Neural crest cell (in vitro differentiated cells): ENCODE measurements around the gene ADD3. TPM values are rescaled to one million over a fixed set of nuclear protein-coding genes. Genes with fewer than 3 reads are reported as not detected.

Source experiments
- DNase-seq: peaks from one replicate; pipeline ENCODE4 v3.0.0; 2021; ENCODE audit warnings: low read depth, mixed read lengths, low spot score
- H3K27ac Mint-ChIP-seq: one replicate; pipeline ENCODE4 v1.8.0; 2021; ENCODE audit warnings: mild to moderate bottlenecking, mixed read lengths; ENCODE audit not compliant: unreplicated experiment
- H3K27me3 Mint-ChIP-seq: 2 replicates; pipeline ENCODE4 v1.8.0; 2021; ENCODE audit warnings: low read depth, mild to moderate bottlenecking, mixed read lengths
- H3K36me3 Mint-ChIP-seq: 2 replicates; pipeline ENCODE4 v1.8.0; 2021; ENCODE audit warnings: low read depth, mild to moderate bottlenecking, mixed read lengths
- H3K4me1 Mint-ChIP-seq: 2 replicates; pipeline ENCODE4 v1.8.0; 2021; ENCODE audit warnings: mixed read lengths
- H3K4me3 Mint-ChIP-seq: one replicate; pipeline ENCODE4 v1.8.0; 2021; ENCODE audit warnings: mild to moderate bottlenecking, mixed read lengths
- H3K9me3 Mint-ChIP-seq: 2 replicates; pipeline ENCODE4 v1.8.0; 2021; ENCODE audit warnings: mixed read lengths
- total RNA-seq: library from RNA; stranded (reverse); gene quantifications from 2 replicates; pipeline ENCODE4 v1.2.1, GENCODE V29; 2021
- TF ChIP-seq, protein P1 (sequence below): fragments of 200-600 bp; sonication (generic); conservative IDR thresholded peaks from 2 replicates; pipeline ENCODE4 v1.5.0; 2021; ENCODE audit warnings: antibody characterized with exemption, mild to moderate bottlenecking

Gene ADD3
- total RNA-seq, 1 donor from 2014 or later = 50.2 TPM

DNA sequence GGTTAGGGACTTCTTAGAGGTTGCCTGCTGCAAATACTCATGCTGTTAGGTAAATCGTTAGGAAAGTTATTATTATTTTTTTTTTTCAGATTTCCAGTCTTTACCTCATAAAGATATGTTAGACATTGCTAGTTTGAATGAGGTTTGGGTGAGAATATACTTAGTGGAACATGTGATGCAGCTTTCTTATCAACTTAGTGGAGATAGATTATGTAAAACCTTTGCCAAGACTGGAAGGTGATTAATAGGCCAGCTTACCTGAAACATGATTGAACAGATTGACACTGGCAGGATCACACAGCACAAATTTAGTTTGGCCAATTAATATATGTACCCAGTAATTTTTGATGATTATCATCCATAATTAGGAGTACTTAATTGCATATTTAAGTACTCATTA is 32.3 kb downstream of the ADD3 start:
- TF ChIP-seq, protein P1, sequence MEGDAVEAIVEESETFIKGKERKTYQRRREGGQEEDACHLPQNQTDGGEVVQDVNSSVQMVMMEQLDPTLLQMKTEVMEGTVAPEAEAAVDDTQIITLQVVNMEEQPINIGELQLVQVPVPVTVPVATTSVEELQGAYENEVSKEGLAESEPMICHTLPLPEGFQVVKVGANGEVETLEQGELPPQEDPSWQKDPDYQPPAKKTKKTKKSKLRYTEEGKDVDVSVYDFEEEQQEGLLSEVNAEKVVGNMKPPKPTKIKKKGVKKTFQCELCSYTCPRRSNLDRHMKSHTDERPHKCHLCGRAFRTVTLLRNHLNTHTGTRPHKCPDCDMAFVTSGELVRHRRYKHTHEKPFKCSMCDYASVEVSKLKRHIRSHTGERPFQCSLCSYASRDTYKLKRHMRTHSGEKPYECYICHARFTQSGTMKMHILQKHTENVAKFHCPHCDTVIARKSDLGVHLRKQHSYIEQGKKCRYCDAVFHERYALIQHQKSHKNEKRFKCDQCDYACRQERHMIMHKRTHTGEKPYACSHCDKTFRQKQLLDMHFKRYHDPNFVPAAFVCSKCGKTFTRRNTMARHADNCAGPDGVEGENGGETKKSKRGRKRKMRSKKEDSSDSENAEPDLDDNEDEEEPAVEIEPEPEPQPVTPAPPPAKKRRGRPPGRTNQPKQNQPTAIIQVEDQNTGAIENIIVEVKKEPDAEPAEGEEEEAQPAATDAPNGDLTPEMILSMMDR = no peak
- DNase-seq = no peak
- peaks cover 3% of the 10 kb centered on the region for H3K4me1 Mint-ChIP-seq
- H3K27me3 Mint-ChIP-seq = no peaks in the 10 kb centered on the region
- H3K36me3 Mint-ChIP-seq = peaks cover 2% of the 10 kb centered on the region
- no peak overlapping the region for H3K4me3 Mint-ChIP-seq
- H3K27ac Mint-ChIP-seq = no peak overlapping the region
- H3K9me3 Mint-ChIP-seq = peaks cover 3% of the 10 kb centered on the region

DNA sequence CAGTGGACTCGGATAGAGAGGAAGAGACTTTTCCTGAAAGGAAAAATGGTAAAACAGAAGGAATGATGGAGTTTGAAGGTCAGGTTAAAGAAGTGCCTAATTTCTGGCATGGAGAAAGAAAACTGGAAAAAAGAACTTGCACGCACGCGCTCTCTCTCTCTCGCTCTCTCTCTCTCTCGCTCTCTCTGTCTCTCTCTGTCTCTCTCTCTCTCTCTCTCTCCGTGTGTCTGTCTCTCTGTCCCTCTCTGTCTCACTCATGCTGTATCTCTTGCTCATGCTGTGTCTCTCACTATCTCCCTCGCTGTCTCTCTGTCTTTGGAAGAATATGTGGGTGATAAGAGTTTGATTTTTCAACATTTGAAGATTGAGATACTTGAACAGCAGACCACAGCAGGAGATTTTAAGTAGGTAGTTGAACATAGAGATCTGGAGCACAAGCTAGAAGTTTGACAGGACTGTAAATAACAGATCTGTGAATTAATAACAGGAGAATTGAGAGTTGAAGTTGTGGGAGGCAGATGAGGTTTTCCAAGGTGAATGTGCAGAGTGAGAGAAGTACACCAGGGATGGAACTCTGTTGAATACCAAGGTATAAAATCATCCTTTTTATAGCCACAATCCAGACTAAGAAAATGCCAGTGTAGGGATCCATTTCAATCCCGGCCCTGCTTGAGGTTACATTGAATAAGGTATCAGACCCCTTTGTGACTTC is 33.1 kb downstream of the ADD3 start:
- peaks cover 3% of the 10 kb centered on the region for H3K4me1 Mint-ChIP-seq
- DNase-seq = no peak
- no peak overlapping the region for H3K27ac Mint-ChIP-seq
- no peaks in the 10 kb centered on the region for H3K27me3 Mint-ChIP-seq
- H3K36me3 Mint-ChIP-seq = peaks cover 2% of the 10 kb centered on the region
- no peak overlapping the region for H3K4me3 Mint-ChIP-seq
- peaks cover 3% of the 10 kb centered on the region for H3K9me3 Mint-ChIP-seq
- TF ChIP-seq, protein P1 = no peak

DNA sequence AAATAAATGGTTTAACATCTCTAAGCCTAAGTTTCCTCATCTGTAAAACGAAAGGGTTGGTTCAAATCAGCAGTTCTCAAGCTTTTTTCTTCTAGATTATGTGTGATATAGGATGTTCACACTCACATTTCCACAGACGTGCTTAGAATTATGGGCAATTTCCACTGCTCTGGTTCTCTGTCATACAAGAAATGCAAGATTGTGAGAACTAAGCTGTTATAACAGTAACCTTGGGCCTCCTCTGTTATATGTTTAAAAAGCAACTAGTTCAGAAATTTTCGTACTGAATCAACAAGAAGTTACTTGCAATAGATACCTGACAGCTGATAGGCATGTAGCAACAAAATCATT is 33.7 kb downstream of the ADD3 start:
- TF ChIP-seq, protein P1 = no peak
- no peak overlapping the region for H3K27ac Mint-ChIP-seq
- DNase-seq = no peak
- H3K9me3 Mint-ChIP-seq = peaks cover 3% of the 10 kb centered on the region
- no peak overlapping the region for H3K4me3 Mint-ChIP-seq
- no peaks in the 10 kb centered on the region for H3K27me3 Mint-ChIP-seq
- H3K4me1 Mint-ChIP-seq = peaks cover 3% of the 10 kb centered on the region
- peaks cover 2% of the 10 kb centered on the region for H3K36me3 Mint-ChIP-seq

DNA sequence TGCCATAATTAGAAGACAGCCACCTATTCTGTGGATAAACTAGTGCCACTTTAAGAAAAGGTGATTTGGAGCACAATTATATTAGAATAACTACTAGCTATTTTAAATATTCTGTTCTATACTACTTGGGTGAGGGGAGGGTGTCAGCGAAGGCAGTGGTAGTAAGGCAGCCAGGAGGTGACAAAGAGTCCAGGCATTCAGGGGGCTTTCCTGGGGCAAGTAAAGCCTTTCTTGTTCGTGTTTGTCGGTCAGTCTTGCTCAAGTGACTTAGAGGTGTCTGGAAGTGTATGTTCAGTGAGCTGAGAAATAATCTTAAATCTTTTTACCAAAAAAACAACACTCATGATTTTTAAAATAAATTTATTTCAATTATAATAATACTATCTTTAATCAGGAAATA is 34.4 kb downstream of the ADD3 start:
- peaks cover 2% of the 10 kb centered on the region for H3K36me3 Mint-ChIP-seq
- H3K27me3 Mint-ChIP-seq = no peaks in the 10 kb centered on the region
- TF ChIP-seq, protein P1 = no peak
- H3K4me3 Mint-ChIP-seq = no peak overlapping the region
- H3K9me3 Mint-ChIP-seq = peaks cover 3% of the 10 kb centered on the region
- DNase-seq = no peak
- H3K27ac Mint-ChIP-seq = no peak overlapping the region
- H3K4me1 Mint-ChIP-seq = peaks cover 3% of the 10 kb centered on the region

DNA sequence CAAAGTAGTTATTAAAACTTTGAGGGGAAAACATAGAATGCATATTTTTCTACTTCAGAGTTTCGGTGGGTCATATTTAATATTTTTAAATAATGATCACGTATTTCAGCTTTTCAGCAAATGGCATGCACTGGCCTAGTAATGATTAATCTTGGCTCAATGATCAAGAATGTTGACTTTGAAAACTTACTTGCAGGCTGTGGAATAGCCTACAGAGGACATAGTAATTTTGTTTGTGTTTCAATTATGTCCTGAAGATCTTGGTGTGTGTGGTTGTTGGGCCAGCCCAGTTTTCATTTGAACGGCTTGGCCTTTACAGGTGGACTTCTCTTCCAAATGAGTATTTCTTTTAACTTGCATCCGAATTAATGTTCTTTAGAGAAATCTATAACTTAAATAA is 35.1 kb downstream of the ADD3 start:
- no peak for DNase-seq
- peaks cover 2% of the 10 kb centered on the region for H3K36me3 Mint-ChIP-seq
- no peak overlapping the region for H3K27ac Mint-ChIP-seq
- peaks cover 3% of the 10 kb centered on the region for H3K4me1 Mint-ChIP-seq
- peaks cover 3% of the 10 kb centered on the region for H3K9me3 Mint-ChIP-seq
- no peaks in the 10 kb centered on the region for H3K27me3 Mint-ChIP-seq
- H3K4me3 Mint-ChIP-seq = no peak overlapping the region
- TF ChIP-seq, protein P1 = no peak
